GM12892 (cell line): ENCODE results near the gene ATP8B4.

Source experiments
- POLR2A ChIP-seq: IDR thresholded peaks from 2 replicates; pipeline ENCODE4 v1.6.1; 2011; ENCODE audit warnings: low read depth, low read length, control low read depth
- POLR2AphosphoS5 ChIP-seq: IDR thresholded peaks from 2 replicates; pipeline ENCODE4 v1.6.1; 2011; ENCODE audit warnings: low read depth, low read length, control low read depth
- TAF1 ChIP-seq: IDR thresholded peaks from 2 replicates; pipeline ENCODE4 v1.6.1; 2011; ENCODE audit warnings: low read depth, mild to moderate bottlenecking, control low read depth, low read length, borderline replicate concordance

DNA sequence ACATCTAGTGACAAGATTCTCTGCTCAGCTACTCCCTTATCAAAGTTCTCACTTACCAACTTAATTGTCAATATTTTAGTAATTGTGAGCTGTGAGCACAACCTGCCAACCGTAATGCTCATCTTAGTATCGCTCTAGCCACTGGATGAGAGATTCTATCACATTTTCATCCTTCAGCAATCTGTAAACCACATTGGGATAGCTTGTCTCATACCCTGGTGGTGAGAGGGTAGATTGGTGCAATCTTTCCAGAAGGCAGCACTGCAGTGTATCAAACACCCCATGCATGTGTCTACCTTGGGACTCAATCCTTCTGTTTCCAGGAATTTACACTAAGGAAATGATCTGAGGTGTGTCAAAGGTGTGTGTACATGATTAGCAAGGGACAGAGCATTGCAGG, 18.9 kb upstream of the ATP8B4 start:
- TF ChIP-seq POLR2A (no peak), TAF1 (no peak), POLR2AphosphoS5 (no peak)
